Mesenchymal stem cell (in vitro differentiated cells and primary cell): ENCODE measurements around the gene NBDY.

Experiments
- DNase-seq: peaks from one replicate; pipeline ENCODE4 v3.0.0-alpha.2; 2013
- H2AFZ ChIP-seq: one replicate; pipeline ENCODE4 v1.6.1; 2013; ENCODE audit warnings: low read depth, mild to moderate bottlenecking, control low read depth, inconsistent platforms, low read length, moderate library complexity
- H2AK5ac ChIP-seq: 2 replicates; pipeline ENCODE4 v1.6.1; 2013; ENCODE audit warnings: low read length, moderate library complexity, mild to moderate bottlenecking, inconsistent platforms; ENCODE audit not compliant: severe bottlenecking
- H2BK120ac ChIP-seq: one replicate; pipeline ENCODE4 v1.6.1; 2013; ENCODE audit warnings: low read depth, mild to moderate bottlenecking, inconsistent platforms, low read length, moderate library complexity
- H2BK12ac ChIP-seq, 2 experiments: one replicate each; pipeline ENCODE4 v1.6.1; 2013; ENCODE audit warnings: inconsistent platforms in 2 of 2, low read length in 2 of 2, mild to moderate bottlenecking in 2 of 2, moderate library complexity in 2 of 2, control low read depth in 1 of 2
- H2BK15ac ChIP-seq: one replicate; pipeline ENCODE4 v1.6.1; 2013; ENCODE audit warnings: mild to moderate bottlenecking, low read depth, inconsistent platforms; ENCODE audit not compliant: poor library complexity, severe bottlenecking
- H2BK5ac ChIP-seq: 2 replicates; pipeline ENCODE4 v1.6.1; 2013; ENCODE audit warnings: low read depth, mild to moderate bottlenecking, low read length, control low read depth, inconsistent platforms; ENCODE audit not compliant: poor library complexity, severe bottlenecking
- H3K14ac ChIP-seq, 2 experiments: one replicate each; pipeline ENCODE4 v1.6.1; 2013; ENCODE audit warnings: inconsistent platforms in 2 of 2, low read length in 2 of 2, control low read depth in 1 of 2, mild to moderate bottlenecking in 1 of 2, moderate library complexity in 1 of 2
- H3K18ac ChIP-seq, 2 experiments: one replicate each; pipeline ENCODE4 v1.6.1; 2013; ENCODE audit warnings: inconsistent platforms in 2 of 2, low read length in 2 of 2, control low read depth in 1 of 2, low read depth in 1 of 2, mild to moderate bottlenecking in 1 of 2
- H3K23ac ChIP-seq, 2 experiments: one replicate each; pipeline ENCODE4 v1.6.1; 2013; ENCODE audit warnings: inconsistent platforms in 2 of 2, low read length in 2 of 2, mild to moderate bottlenecking in 2 of 2, moderate library complexity in 2 of 2, control low read depth in 1 of 2
- H3K27ac ChIP-seq: 2 replicates; pipeline ENCODE4 v1.5.1; 2013; ENCODE audit warnings: mild to moderate bottlenecking, moderate library complexity, low read length, control low read depth, inconsistent platforms; ENCODE audit not compliant: poor library complexity, severe bottlenecking
- H3K27me3 ChIP-seq, 2 experiments: 2 replicates each; pipeline versions ENCODE4 v1.6.1 to v1.7.0; 2013; ENCODE audit warnings: low read length in 2 of 2, mild to moderate bottlenecking in 2 of 2, moderate library complexity in 2 of 2, control low read depth in 1 of 2, inconsistent platforms in 1 of 2; ENCODE audit not compliant: control insufficient read depth in 1 of 2, insufficient read depth in 1 of 2
- H3K36me3 ChIP-seq, 2 experiments: 2 replicates each; pipeline versions ENCODE4 v1.6.1 to v1.7.0; 2013; ENCODE audit warnings: low read length in 2 of 2, control low read depth in 1 of 2, inconsistent platforms in 1 of 2, low read depth in 1 of 2, mild to moderate bottlenecking in 1 of 2; ENCODE audit not compliant: insufficient read depth in 2 of 2, control insufficient read depth in 1 of 2
- H3K4ac ChIP-seq, 2 experiments: one replicate each; pipeline ENCODE4 v1.6.1; 2013; ENCODE audit warnings: inconsistent platforms in 2 of 2, low read length in 2 of 2, mild to moderate bottlenecking in 2 of 2, moderate library complexity in 2 of 2, control low read depth in 1 of 2, low read depth in 1 of 2
- H3K4me1 ChIP-seq: 2 replicates; pipeline ENCODE4 v1.6.1; 2013; ENCODE audit warnings: low read depth, low read length, control low read depth; ENCODE audit not compliant: control insufficient read depth, insufficient read depth
- H3K4me2 ChIP-seq: 2 replicates; pipeline ENCODE4 v1.6.1; 2013; ENCODE audit warnings: low read length, mild to moderate bottlenecking, inconsistent platforms; ENCODE audit not compliant: poor library complexity, severe bottlenecking
- H3K4me3 ChIP-seq, 2 experiments: 2 replicates each; pipeline versions ENCODE4 v1.5.1 to v1.7.0; 2013; ENCODE audit warnings: low read length in 2 of 2, mild to moderate bottlenecking in 2 of 2, control low read depth in 1 of 2, low read depth in 1 of 2; ENCODE audit not compliant: insufficient read depth in 1 of 2
- H3K79me1 ChIP-seq: replicated peaks from 2 replicates; pipeline ENCODE4 v1.6.1; 2013; ENCODE audit warnings: mild to moderate bottlenecking, control low read depth, low read length, inconsistent platforms; ENCODE audit not compliant: poor library complexity, severe bottlenecking
- H3K9ac ChIP-seq: 2 replicates; pipeline ENCODE4 v1.7.0; 2013; ENCODE audit warnings: mild to moderate bottlenecking, low read length, moderate library complexity
- H3K9me3 ChIP-seq: 2 replicates; pipeline ENCODE4 v1.7.0; 2013; ENCODE audit warnings: mild to moderate bottlenecking, low read length; ENCODE audit not compliant: control insufficient read depth
- H4K8ac ChIP-seq: one replicate; pipeline ENCODE4 v1.6.1; 2013; ENCODE audit warnings: inconsistent platforms, mild to moderate bottlenecking, low read length, moderate library complexity
- H4K91ac ChIP-seq: one replicate; pipeline ENCODE4 v1.6.1; 2013; ENCODE audit warnings: mild to moderate bottlenecking, low read length, inconsistent platforms
- WGBS: methylation state at CpG from one replicate; pipeline ENCODE4 v1.1.7; 2013; ENCODE audit warnings: mixed read lengths; 5-methylcytosine and 5-hydroxymethylcytosine counted together

NBDY gene

DNA sequence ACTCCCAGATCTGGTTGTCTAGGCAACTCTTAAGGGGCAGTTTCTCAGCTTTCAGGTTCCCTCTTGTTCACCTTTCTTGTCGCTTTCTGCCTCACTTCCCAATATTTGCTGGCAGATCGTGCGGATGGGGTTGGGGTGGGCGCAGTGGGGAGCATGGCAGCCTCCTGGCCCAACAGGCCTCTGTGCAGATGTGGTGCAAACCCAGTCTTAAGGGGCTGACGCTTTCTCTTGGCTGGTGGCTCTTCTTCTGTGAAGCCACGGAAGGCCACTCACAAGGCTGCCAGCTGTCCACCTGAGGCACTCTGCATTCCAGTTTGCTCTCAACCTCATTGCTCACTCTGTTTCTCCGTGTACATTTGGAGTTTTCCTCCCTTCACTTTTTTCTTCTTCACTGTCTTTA is 61.7 kb downstream of the NBDY start:
- H3K23ac ChIP-seq, result no peak overlapping the region
- no peaks in the 10 kb centered on the region for H3K9me3 ChIP-seq
- H3K4ac ChIP-seq, result no peak overlapping the region
- no peak overlapping the region for H2AK5ac ChIP-seq
- no peak overlapping the region for H2BK120ac ChIP-seq
- 100% methylated on average over 6 of the region's 7 CpGs for WGBS
- H3K27me3 ChIP-seq, result peaks cover 0 to 18% of the 10 kb centered on the region in 2 experiments
- H3K36me3 ChIP-seq, result peaks cover 0 to 22% of the 10 kb centered on the region in 2 experiments
- H3K27ac ChIP-seq, result no peak overlapping the region
- no peak overlapping the region for H2BK5ac ChIP-seq
- H4K91ac ChIP-seq, result no peak overlapping the region
- peaks cover 5% of the 10 kb centered on the region for H3K4me1 ChIP-seq
- peaks cover 25% of the 10 kb centered on the region for H3K79me1 ChIP-seq
- no peak overlapping the region for H3K4me3 ChIP-seq
- no peak overlapping the region for H3K4me2 ChIP-seq
- H2BK15ac ChIP-seq, result no peak overlapping the region
- no peak overlapping the region for H2BK12ac ChIP-seq
- H3K14ac ChIP-seq, result no peak overlapping the region
- no peak overlapping the region for H3K18ac ChIP-seq
- H4K8ac ChIP-seq, result no peak overlapping the region
- no peak for DNase-seq
- H3K9ac ChIP-seq, result no peak overlapping the region
- H2AFZ ChIP-seq, result no peak overlapping the region

DNA sequence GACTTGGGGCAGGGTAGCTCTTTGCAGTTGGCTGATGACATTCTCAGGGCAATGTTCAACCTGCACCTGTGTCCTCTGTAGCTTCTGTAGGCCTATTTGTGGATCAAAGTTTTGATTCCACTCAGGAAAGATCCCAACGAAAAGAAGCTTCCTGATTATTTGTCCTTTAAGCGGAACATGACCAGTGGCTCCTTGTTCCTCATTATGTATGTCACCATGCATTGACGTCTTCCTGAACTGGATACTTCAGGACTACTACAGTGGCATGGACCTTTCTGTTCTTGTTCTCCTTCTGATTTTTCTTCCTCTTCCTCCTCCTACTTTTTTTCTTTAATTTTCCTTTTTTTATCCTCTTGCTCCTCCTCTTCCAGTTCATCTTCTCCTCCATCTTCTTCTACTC is 62.4 kb downstream of the NBDY start:
- Histone ChIP-seq H3K27ac (no peak overlapping the region), H3K23ac (no peak overlapping the region), H3K9me3 (no peaks in the 10 kb centered on the region), H3K36me3 (peaks cover 0 to 22% of the 10 kb centered on the region in 2 experiments), H3K9ac (no peak overlapping the region), H3K27me3 (peaks cover 0 to 19% of the 10 kb centered on the region in 2 experiments), H2AK5ac (no peak overlapping the region), H2BK5ac (no peak overlapping the region), H3K14ac (no peak overlapping the region), H2AFZ (no peak overlapping the region), H2BK12ac (no peak overlapping the region), H2BK120ac (no peak overlapping the region), H4K91ac (no peak overlapping the region), H2BK15ac (no peak overlapping the region), H3K79me1 (peaks cover 24% of the 10 kb centered on the region), H3K4me3 (no peak overlapping the region), H4K8ac (no peak overlapping the region), H3K4me2 (no peak overlapping the region), H3K18ac (no peak overlapping the region), H3K4ac (no peak overlapping the region), H3K4me1 (peaks cover 5% of the 10 kb centered on the region)
- no peak for DNase-seq
- 95% methylated on average over 3 of the region's 3 CpGs for WGBS

GRCh38 chrX:56792270-56793111 is 63.4 kb downstream of the NBDY start:
- Histone ChIP-seq H3K27me3 (peaks cover 0 to 28% of the 10 kb centered on the region in 2 experiments), H3K4ac (no peak overlapping the region), H3K9ac (no peak overlapping the region), H3K18ac (no peak overlapping the region), H2BK12ac (no peak overlapping the region), H2BK5ac (no peak overlapping the region), H4K91ac (no peak overlapping the region), H2AFZ (no peak overlapping the region), H3K79me1 (peaks cover 21% of the 10 kb centered on the region), H2BK120ac (no peak overlapping the region), H2AK5ac (no peak overlapping the region), H3K4me2 (no peak overlapping the region), H3K9me3 (no peaks in the 10 kb centered on the region), H3K14ac (no peak overlapping the region), H3K23ac (no peak overlapping the region), H3K36me3 (peaks cover 2 to 20% of the 10 kb centered on the region in 2 experiments), H4K8ac (no peak overlapping the region), H3K4me1 (peaks cover 5% of the 10 kb centered on the region), H3K27ac (no peak overlapping the region), H2BK15ac (no peak overlapping the region), H3K4me3 (no peak overlapping the region)
- DNase-seq, result no peak
- 96% methylated on average over 7 of the region's 8 CpGs for WGBS

DNA sequence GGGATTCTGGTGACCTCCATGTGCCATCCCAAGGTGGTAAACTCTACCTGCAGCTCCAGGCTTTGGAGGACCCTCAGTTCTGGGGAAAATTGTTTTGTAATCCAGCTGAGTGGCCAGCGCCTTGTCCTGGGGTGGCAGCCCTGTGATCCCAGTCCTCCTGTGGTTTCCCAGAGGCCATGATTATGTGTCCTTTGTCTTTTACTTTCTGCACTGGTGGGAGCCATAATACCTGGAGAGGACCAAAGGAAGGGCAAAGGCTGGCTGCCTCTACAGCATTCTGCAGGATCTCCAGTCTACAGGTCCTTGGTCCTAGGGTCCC is 64.0 kb downstream of the NBDY start:
- 100% methylated on average over 1 of the region's 1 CpG for WGBS
- no peak overlapping the region for H4K91ac ChIP-seq
- no peak overlapping the region for H3K4me3 ChIP-seq
- H2AK5ac ChIP-seq, result no peak overlapping the region
- H2BK15ac ChIP-seq, result no peak overlapping the region
- H3K4ac ChIP-seq, result no peak overlapping the region
- H3K4me2 ChIP-seq, result no peak overlapping the region
- peaks cover 5% of the 10 kb centered on the region for H3K4me1 ChIP-seq
- H4K8ac ChIP-seq, result no peak overlapping the region
- no peak overlapping the region for H3K27ac ChIP-seq
- H3K9ac ChIP-seq, result no peak overlapping the region
- DNase-seq, result no peak
- H3K14ac ChIP-seq, result no peak overlapping the region
- no peak overlapping the region for H2AFZ ChIP-seq
- H2BK12ac ChIP-seq, result no peak overlapping the region
- H3K18ac ChIP-seq, result no peak overlapping the region
- H3K23ac ChIP-seq, result no peak overlapping the region
- peaks cover 5 to 16% of the 10 kb centered on the region in 2 experiments for H3K36me3 ChIP-seq
- no peak overlapping the region for H2BK5ac ChIP-seq
- no peak overlapping the region for H2BK120ac ChIP-seq
- peaks cover 0 to 34% of the 10 kb centered on the region in 2 experiments for H3K27me3 ChIP-seq
- H3K79me1 ChIP-seq, result peaks cover 21% of the 10 kb centered on the region
- no peaks in the 10 kb centered on the region for H3K9me3 ChIP-seq
